GM19043 (cell line): ENCODE data around the gene LIG4.
A peak's percentile ranks its signal among the peaks of the same experiment; 100 is the strongest.

Experiments
- ATAC-seq: cut with Tn5 transposase; IDR thresholded peaks from one replicate; pipeline ENCODE4 v1.9.1; 2021; ENCODE audit warnings: low read depth; ENCODE audit not compliant: unreplicated experiment

LIG4 gene

GRCh38 chr13:108195146-108195545 is 20.2 kb downstream of the LIG4 start:
- no peak for ATAC-seq

GRCh38 chr13:108194435-108194936 is 20.9 kb downstream of the LIG4 start:
- no peak for ATAC-seq

- no peak for ATAC-seq
Observed at GRCh38 chr13:108193806-108194205, 21.5 kb downstream of the LIG4 start.

GRCh38 chr13:108190897-108191296 is 24.4 kb downstream of the LIG4 start:
- no peak for ATAC-seq

GRCh38 chr13:108188260-108188659 is 27.1 kb downstream of the LIG4 start:
- ATAC-seq, result no peak

- no peak for ATAC-seq
Observed at GRCh38 chr13:108185223-108185622, 30.1 kb downstream of the LIG4 start.

GRCh38 chr13:108182652-108183051 is 32.7 kb downstream of the LIG4 start:
- no peak for ATAC-seq

GRCh38 chr13:108178078-108178477 is 37.3 kb downstream of the LIG4 start:
- no peak for ATAC-seq

GRCh38 chr13:108176685-108177274 is 38.6 kb downstream of the LIG4 start:
- ATAC-seq, result peak; percentile 63

- no peak for ATAC-seq
Observed at GRCh38 chr13:108168929-108169328, 46.4 kb downstream of the LIG4 start.

GRCh38 chr13:108166078-108166477 is 49.3 kb downstream of the LIG4 start:
- no peak for ATAC-seq

GRCh38 chr13:108158746-108159145 is 56.6 kb downstream of the LIG4 start:
- no peak for ATAC-seq
